K562 (cell line): ENCODE results near the gene SSU72.

Source experiments
- EP300 ChIP-seq: IDR thresholded peaks from 2 replicates; pipeline ENCODE4 v1.6.1; 2012; ENCODE audit warnings: low read length, improper control_type of control experiment
- KHSRP ChIP-seq: fragments of 450-650 bp; IDR thresholded peaks from 2 replicates; pipeline ENCODE4 v1.6.1; 2017
- NR2C2 ChIP-seq, 2 experiments: fragments of 200-800 bp in 1 of 2; sonication (Bioruptor generic) in 1 of 2; sonication (generic) in 1 of 2; formaldehyde crosslinking in 1 of 2; IDR thresholded peaks; 2 replicates each; pipeline versions ENCODE4 v1.6.1 to v1.8.0; 2016 to 2022; ENCODE audit warnings: mild to moderate bottlenecking in 1 of 2, missing compliant biosample characterization in 1 of 2, missing genetic modification characterization in 1 of 2, missing genetic modification reagents in 1 of 2
- TF ChIP-seq, protein P1 (sequence below), 3 experiments: IDR thresholded peaks in 2 of 3; conservative IDR thresholded peaks in 1 of 3; 2 replicates each; pipeline ENCODE4 v1.5.1; 2011 to 2012; ENCODE audit warnings: low read length in 3 of 3, mild to moderate bottlenecking in 3 of 3, control low read depth in 2 of 3, improper control_type of control experiment in 1 of 3, inconsistent platforms in 1 of 3, low read depth in 1 of 3, mixed read lengths in 1 of 3, moderate library complexity in 1 of 3; ENCODE audit not compliant: insufficient read depth in 2 of 3

GRCh38 chr1:1510912-1511532 lies 63.6 kb downstream of the SSU72 start:
- TF ChIP-seq EP300 (no peak), NR2C2 (CRISPR knock-in tag; IDR thresholded peaks at IDR 0.05) (peak; percentile 25; the same call in 1 of the 2 replicates), NR2C2 (tag; IDR thresholded peaks at IDR 0.05) (no peak), KHSRP (no peak)
- TF ChIP-seq, protein P1, sequence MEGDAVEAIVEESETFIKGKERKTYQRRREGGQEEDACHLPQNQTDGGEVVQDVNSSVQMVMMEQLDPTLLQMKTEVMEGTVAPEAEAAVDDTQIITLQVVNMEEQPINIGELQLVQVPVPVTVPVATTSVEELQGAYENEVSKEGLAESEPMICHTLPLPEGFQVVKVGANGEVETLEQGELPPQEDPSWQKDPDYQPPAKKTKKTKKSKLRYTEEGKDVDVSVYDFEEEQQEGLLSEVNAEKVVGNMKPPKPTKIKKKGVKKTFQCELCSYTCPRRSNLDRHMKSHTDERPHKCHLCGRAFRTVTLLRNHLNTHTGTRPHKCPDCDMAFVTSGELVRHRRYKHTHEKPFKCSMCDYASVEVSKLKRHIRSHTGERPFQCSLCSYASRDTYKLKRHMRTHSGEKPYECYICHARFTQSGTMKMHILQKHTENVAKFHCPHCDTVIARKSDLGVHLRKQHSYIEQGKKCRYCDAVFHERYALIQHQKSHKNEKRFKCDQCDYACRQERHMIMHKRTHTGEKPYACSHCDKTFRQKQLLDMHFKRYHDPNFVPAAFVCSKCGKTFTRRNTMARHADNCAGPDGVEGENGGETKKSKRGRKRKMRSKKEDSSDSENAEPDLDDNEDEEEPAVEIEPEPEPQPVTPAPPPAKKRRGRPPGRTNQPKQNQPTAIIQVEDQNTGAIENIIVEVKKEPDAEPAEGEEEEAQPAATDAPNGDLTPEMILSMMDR (IDR thresholded peaks at IDR 0.05 in 2 of 3, conservative IDR thresholded peaks at IDR 0.05 in 1 of 3; ENCODE audit: insufficient read depth in 2 of 3, low read depth in 1 of 3, low read length in 3 of 3) = no peak
